ENCODE measurements around the gene LMTK3. TPM values are rescaled to one million over a fixed set of nuclear protein-coding genes. Genes with fewer than 3 reads are reported as not detected.

The LMTK3 gene
- total and polyA plus RNA-seq, 9 of the 15 experiments (the other 6 are each of a cell fraction or from before 2014, with no cell fraction given) = 0.35 to 12.3 (median 2.0) TPM; not detected in 2

- no peak for TF ChIP-seq ZNF449 (CRISPR knock-in tag; IDR thresholded peaks at IDR 0.05)
- TF ChIP-seq PCBP2 (IDR thresholded peaks at IDR 0.05; ENCODE audit: low read depth, low read length, poor library complexity, severe bottlenecking) = no peak
- no peak for TF ChIP-seq PCBP1 (IDR thresholded peaks at IDR 0.05; ENCODE audit: low read depth, low read length, poor library complexity, severe bottlenecking)
- TF ChIP-seq TFE3 (CRISPR knock-in tag; IDR thresholded peaks at IDR 0.05) = no peak
- peak; percentile 90 for TF ChIP-seq RBM25 (IDR thresholded peaks at IDR 0.05; ENCODE audit: low read depth, low read length, severe bottlenecking)
- TF ChIP-seq MEIS2 (IDR thresholded peaks at IDR 0.05; ENCODE audit: partially characterized antibody) = no peak
- TF ChIP-seq USF1 (CRISPR knock-in tag; IDR thresholded peaks at IDR 0.05) = no peak
- no peak for TF ChIP-seq HDAC1 (IDR thresholded peaks at IDR 0.05)
- no peak for TF ChIP-seq ZNF830 (CRISPR knock-in tag; IDR thresholded peaks at IDR 0.05)
- TF ChIP-seq CHCHD3 (CRISPR knock-in tag; IDR thresholded peaks at IDR 0.05) = no peak
- peak; percentile 53; the same call in 1 of the 2 replicates for TF ChIP-seq TFAP4 (CRISPR knock-in tag; IDR thresholded peaks at IDR 0.05; ENCODE audit: borderline replicate concordance)
- no peak for TF ChIP-seq ZNF695 (CRISPR knock-in tag; IDR thresholded peaks at IDR 0.05)
- no peak for TF ChIP-seq RBM22 (IDR thresholded peaks at IDR 0.05; ENCODE audit: low read depth, low read length, poor library complexity, severe bottlenecking)
- TF ChIP-seq MED1 (CRISPR knock-in tag; IDR thresholded peaks at IDR 0.05; ENCODE audit: borderline replicate concordance) = no peak
- TF ChIP-seq UBTF (IDR thresholded peaks at IDR 0.05; ENCODE audit: borderline replicate concordance in 1 of 2, low read depth in 2 of 2, low read length in 2 of 2) = no peak
- TF ChIP-seq FOXJ3 (CRISPR knock-in tag; IDR thresholded peaks at IDR 0.05) = no peak
- TF ChIP-seq ETS2 (tag; IDR thresholded peaks at IDR 0.05; ENCODE audit: borderline replicate concordance, poor library complexity, severe bottlenecking) = no peak
- TF ChIP-seq ZNF79 (CRISPR knock-in tag; IDR thresholded peaks at IDR 0.05; ENCODE audit: low read depth) = no peak
Observed at GRCh38 chr19:48489608-48490216, 21.9 kb downstream of the LMTK3 start (continued).
